HepG2 (cell line): Measurements from ENCODE around the gene SEMA3B.

Experiments used
- CTCF ChIP-seq: sonication (generic); formaldehyde crosslinking; IDR thresholded peaks from 2 replicates; pipeline ENCODE4 v1.5.0; 2020; ENCODE audit warnings: mild to moderate bottlenecking, missing genetic modification reagents, moderate library complexity
- EZH2 ChIP-seq: conservative IDR thresholded peaks from 2 replicates; pipeline ENCODE4 v1.6.1; 2012; ENCODE audit warnings: mild to moderate bottlenecking, low read depth, low read length, moderate library complexity
- IRF1 ChIP-seq: sonication (generic); formaldehyde crosslinking; IDR thresholded peaks from 2 replicates; pipeline ENCODE4 v1.4.0; 2020; ENCODE audit warnings: low read depth, mild to moderate bottlenecking, missing genetic modification reagents
- POLR2A ChIP-seq, 2 experiments: IDR thresholded peaks; 2 replicates each; pipeline ENCODE4 v1.6.1; 2011; ENCODE audit warnings: low read depth in 2 of 2, low read length in 2 of 2, mild to moderate bottlenecking in 1 of 2, moderate library complexity in 1 of 2; ENCODE audit not compliant: insufficient read depth in 1 of 2
- SMAD3 ChIP-seq: sonication (generic); formaldehyde crosslinking; IDR thresholded peaks from 2 replicates; pipeline ENCODE4 v1.4.0; 2020; ENCODE audit warnings: missing genetic modification reagents
- ZNF318 ChIP-seq: sonication (generic); formaldehyde crosslinking; IDR thresholded peaks from 2 replicates; pipeline ENCODE4 v1.4.0; 2020; ENCODE audit warnings: mild to moderate bottlenecking, missing genetic modification reagents

GRCh38 chr3:50293079-50293801 lies 24.3 kb downstream of the SEMA3B start:
- TF ChIP-seq ZNF318 (CRISPR knock-in tag) (no peak), CTCF (CRISPR knock-in tag) (no peak), POLR2A (IDR thresholded peaks at IDR 0.05; ENCODE audit: insufficient read depth in 1 of 2, low read depth in 2 of 2, low read length in 2 of 2) (no peak), EZH2 (no peak), IRF1 (CRISPR knock-in tag) (no peak), SMAD3 (CRISPR knock-in tag) (no peak)
